H1 (cell line): ENCODE measurements around the gene VENTX. TPM values are rescaled to one million over a fixed set of nuclear protein-coding genes. Genes with fewer than 3 reads are reported as not detected.

Experiments used
- ATF3 ChIP-seq: IDR thresholded peaks from 2 replicates; pipeline ENCODE4 v1.6.1; 2011; ENCODE audit warnings: low read depth, mild to moderate bottlenecking, low read length; ENCODE audit not compliant: insufficient read depth
- BACH1 ChIP-seq: IDR thresholded peaks from 2 replicates; pipeline ENCODE4 v1.6.1; 2012; ENCODE audit warnings: low read length, improper control_type of control experiment
- CHD1 ChIP-seq: IDR thresholded peaks from 2 replicates; pipeline ENCODE4 v1.6.1; 2012; ENCODE audit warnings: low read depth, low read length, improper control_type of control experiment
- JUN ChIP-seq: IDR thresholded peaks from 2 replicates; pipeline ENCODE4 v1.6.1; 2011; ENCODE audit warnings: low read depth, mild to moderate bottlenecking, improper control_type of control experiment, low read length
- RFX5 ChIP-seq: IDR thresholded peaks from 2 replicates; pipeline ENCODE4 v1.6.1; 2011; ENCODE audit warnings: low read depth, low read length, improper control_type of control experiment, borderline replicate concordance
- RNF2 ChIP-seq: fragments of 200-900, 300-1000 bp; sonication (generic); IDR thresholded peaks from 2 replicates; pipeline ENCODE4 v1.7.1; 2016; ENCODE audit warnings: borderline replicate concordance, low read depth, mild to moderate bottlenecking, antibody characterized with exemption, low read length; ENCODE audit not compliant: poor library complexity, severe bottlenecking; ENCODE audit errors: missing control alignments
- SP1 ChIP-seq: IDR thresholded peaks from 2 replicates; pipeline ENCODE4 v1.6.1; 2011; ENCODE audit warnings: low read depth, low read length
- SRF ChIP-seq: IDR thresholded peaks from 2 replicates; pipeline ENCODE4 v1.6.1; 2011; ENCODE audit warnings: mild to moderate bottlenecking, low read depth, low read length, moderate library complexity
- TAF7 ChIP-seq: optimal IDR thresholded peaks from 2 replicates; pipeline ENCODE3; 2011; ENCODE audit warnings: low read depth, mild to moderate bottlenecking, inconsistent platforms, low read length, moderate library complexity, borderline replicate concordance
- polyA plus RNA-seq, 7 experiments: library from polyadenylated mRNA; depleted of rRNA in 3 of 7; stranded (reverse) in 5 of 7; unstranded in 2 of 7; fragments of >200 nt in 5 of 7; fragments of 200-250 nt in 2 of 7; gene quantifications; 1 replicate in 5 of 7; 2 replicates in 1 of 7; 4 replicates in 1 of 7; pipeline versions ENCODE4 v1.2.1 to v1.2.3, GENCODE V29; 2011 to 2013; ENCODE audit warnings: missing spikeins in 2 of 7, mixed read lengths in 2 of 7
- total RNA-seq: library from RNA; stranded (reverse); fragmentation: NEBNext Ultra II Directional; extraction: Animal tissue kit (Norgen Biotek cat#: 25700); gene quantifications from 2 replicates; pipeline ENCODE4 v1.2.1, GENCODE V29; 2021

The VENTX gene
- total and polyA plus RNA-seq, 2 of the 8 experiments (the other 6 are each of a cell fraction or from before 2014, with no cell fraction given), result 5.6 TPM

- TF ChIP-seq RNF2, result peak; percentile 79
- no peak for TF ChIP-seq JUN
- TF ChIP-seq BACH1, result no peak
- no peak for TF ChIP-seq SRF
- no peak for TF ChIP-seq TAF7
- TF ChIP-seq CHD1, result no peak
- no peak for TF ChIP-seq ATF3
- TF ChIP-seq RFX5, result no peak
- TF ChIP-seq SP1, result no peak
Observed at GRCh38 chr10:133237588-133238465, at the start of gene VENTX (continued).
